ENCODE results near the gene NPTN. TPM values are rescaled to one million over a fixed set of nuclear protein-coding genes. Genes with fewer than 3 reads are reported as not detected.

NPTN gene
- total RNA-seq, 4 donors from 2014 or later = 66.9 to 97.5 (median 79.9) TPM

DNA sequence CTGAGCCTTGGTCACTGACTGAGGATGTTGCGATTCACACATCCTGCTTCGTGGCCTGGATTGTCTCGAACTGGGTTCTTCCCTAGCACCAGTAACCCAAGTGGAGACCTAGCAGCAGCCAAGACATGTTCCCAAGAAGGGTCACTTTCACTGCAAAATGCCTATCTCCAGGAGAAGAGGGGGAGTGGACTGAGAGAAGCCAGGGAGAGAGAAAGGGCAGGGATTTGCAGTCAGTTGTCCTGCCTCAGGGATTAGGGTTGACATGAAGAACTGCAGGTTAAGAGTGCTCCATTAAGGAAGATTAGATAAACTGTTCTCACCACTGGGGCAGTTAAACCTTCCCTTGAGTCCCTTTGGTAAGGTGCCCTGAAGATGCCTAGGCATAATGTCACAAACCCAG is 45.3 kb upstream of the NPTN start:
- TF ChIP-seq CTCF (IDR thresholded peaks at IDR 0.05; ENCODE audit: low read depth) = no peak

DNA sequence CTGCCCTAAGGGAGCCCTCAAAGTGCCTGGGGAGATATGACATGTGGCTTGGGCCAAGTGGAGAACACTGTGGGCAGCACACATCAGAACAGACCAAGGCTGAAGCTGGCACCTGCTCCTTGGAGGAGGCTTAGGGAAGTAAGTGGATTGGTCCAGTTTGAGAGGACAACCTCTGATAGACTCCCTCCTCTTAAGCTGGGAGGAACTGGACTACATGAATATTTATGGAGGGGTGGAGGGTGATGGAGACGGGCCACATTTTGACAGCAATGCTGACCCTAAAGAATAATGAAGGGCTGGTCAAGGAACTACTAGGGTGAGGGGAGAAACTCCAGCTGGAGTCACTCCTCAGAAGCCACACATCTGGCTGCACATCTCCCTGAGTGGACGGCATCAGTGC is 44.5 kb upstream of the NPTN start:
- TF ChIP-seq CTCF (IDR thresholded peaks at IDR 0.05; ENCODE audit: low read depth) = no peak

- no peak for TF ChIP-seq CTCF (IDR thresholded peaks at IDR 0.05; ENCODE audit: low read depth)
Measured at GRCh38 chr15:73677146-73677607, 44.0 kb upstream of the NPTN start.

- TF ChIP-seq CTCF (IDR thresholded peaks at IDR 0.05; ENCODE audit: low read depth) = no peak
Measured at GRCh38 chr15:73674587-73674986, 41.4 kb upstream of the NPTN start.

DNA sequence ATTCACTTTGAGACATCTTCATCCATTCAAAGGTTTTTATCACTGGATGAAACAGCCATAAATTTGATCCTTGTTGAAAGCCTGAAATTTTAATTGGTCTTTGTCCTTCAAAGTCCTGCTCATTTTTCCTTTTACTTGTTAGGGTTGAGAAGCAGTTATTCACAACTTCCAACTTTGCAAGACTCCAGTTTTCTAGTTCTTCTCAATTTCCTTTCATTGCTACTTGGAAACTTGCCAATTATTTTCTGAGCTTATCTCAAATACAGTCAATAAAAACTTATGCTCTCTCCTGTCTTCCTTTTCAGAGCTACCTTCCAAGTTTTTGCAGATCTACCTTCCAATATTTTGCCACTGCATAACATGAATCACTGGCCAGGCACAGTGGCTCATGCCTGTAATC is 27.3 kb upstream of the NPTN start:
- TF ChIP-seq CTCF (IDR thresholded peaks at IDR 0.05; ENCODE audit: low read depth) = no peak

DNA sequence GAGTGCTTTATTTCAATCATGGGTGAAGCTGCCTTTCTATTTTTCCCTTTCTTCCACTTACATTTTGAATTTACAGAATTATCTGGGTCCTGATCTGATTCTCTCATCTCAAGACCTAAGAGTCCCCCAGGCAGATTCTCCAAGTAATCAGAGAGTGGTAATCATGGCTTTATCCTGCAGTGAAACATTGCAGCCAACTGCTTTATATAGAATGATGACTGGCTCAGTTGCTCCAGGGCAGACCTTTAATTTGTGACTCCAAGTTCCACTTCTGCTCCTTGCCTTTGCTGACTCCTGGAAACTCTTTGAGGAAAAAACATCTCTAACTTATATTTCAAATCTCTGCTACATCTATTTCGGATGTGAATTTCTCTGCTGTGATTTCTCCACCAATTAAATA is 25.5 kb upstream of the NPTN start:
- no peak for TF ChIP-seq CTCF (IDR thresholded peaks at IDR 0.05; ENCODE audit: low read depth)

DNA sequence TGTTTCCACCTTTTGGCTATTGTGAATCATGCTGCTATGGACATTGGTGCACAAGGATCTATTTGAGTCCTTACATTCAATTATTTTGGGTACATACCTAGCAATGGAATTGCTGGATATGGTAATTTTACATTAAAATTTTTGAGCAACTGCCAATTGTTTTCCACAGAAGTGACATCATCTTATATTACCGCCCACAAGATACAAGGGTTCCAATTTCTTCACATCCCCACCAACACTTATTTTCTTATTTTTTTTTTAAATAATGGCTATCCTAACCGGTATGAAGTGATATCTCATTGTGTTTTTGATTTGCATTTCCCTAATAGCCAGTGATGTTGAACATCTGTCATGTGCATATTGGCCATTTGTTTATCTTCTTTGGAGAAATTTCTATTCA is 22.5 kb upstream of the NPTN start:
- TF ChIP-seq CTCF (IDR thresholded peaks at IDR 0.05; ENCODE audit: low read depth) = no peak

Measured in subcutaneous adipose tissue (tissue), 4 donors.